CD4-positive, alpha-beta T cell treated with Interleukin-15 for 1 hour (primary cell): ENCODE data around the gene ZNF217.
"Not testable (repeated sequence)": the region's sequence is repeated elsewhere in the genome, so short reads cannot be mapped to it uniquely, and the experiment has no call there.

Experiments
- DNase-seq: peaks from one replicate; pipeline ENCODE4 v3.0.0-alpha.2; 2020

Gene ZNF217

GRCh38 chr20:53593466-53594007 is at the start of gene ZNF217:
TSS of gene ZNF217 (minus strand) at chr20:53593839. CDS start at chr20:53582826, 11,013 bp downstream.
- DNase-seq, result peak; percentile 76

GRCh38 chr20:53643031-53643832 is 49.6 kb upstream of the ZNF217 start:
- peak; percentile 74 for DNase-seq

- DNase-seq, result peak; percentile 55
Observed at GRCh38 chr20:53642196-53643030, 48.8 kb upstream of the ZNF217 start.

GRCh38 chr20:53639647-53640440 is 46.2 kb upstream of the ZNF217 start:
- DNase-seq, result no peak

GRCh38 chr20:53639128-53639527 is 45.5 kb upstream of the ZNF217 start:
- DNase-seq, result no peak

GRCh38 chr20:53637310-53637709 is 43.7 kb upstream of the ZNF217 start:
- not testable (repeated sequence) for DNase-seq

GRCh38 chr20:53636540-53637097 is 43.0 kb upstream of the ZNF217 start:
- DNase-seq, result no peak

- DNase-seq, result no peak
Observed at GRCh38 chr20:53635221-53635620, 41.6 kb upstream of the ZNF217 start.

GRCh38 chr20:53631909-53632662 is 38.4 kb upstream of the ZNF217 start:
- no peak for DNase-seq

GRCh38 chr20:53629436-53629835 is 35.8 kb upstream of the ZNF217 start:
- no peak for DNase-seq

- not testable (repeated sequence) for DNase-seq
Observed at GRCh38 chr20:53628758-53629157, 35.1 kb upstream of the ZNF217 start.

- DNase-seq, result no peak
Observed at GRCh38 chr20:53628076-53628475, 34.4 kb upstream of the ZNF217 start.

GRCh38 chr20:53627001-53627400 is 33.4 kb upstream of the ZNF217 start:
- not testable (repeated sequence) for DNase-seq

- no peak for DNase-seq
Observed at GRCh38 chr20:53626584-53626983, 32.9 kb upstream of the ZNF217 start.

- no peak for DNase-seq
Observed at GRCh38 chr20:53625311-53626129, 31.9 kb upstream of the ZNF217 start.

- not testable (repeated sequence) for DNase-seq
Observed at GRCh38 chr20:53624927-53625250, 31.2 kb upstream of the ZNF217 start.

- DNase-seq, result peak; percentile 36
Observed at GRCh38 chr20:53623454-53624211, 30.0 kb upstream of the ZNF217 start.

GRCh38 chr20:53623134-53623453 is 29.5 kb upstream of the ZNF217 start:
- no peak for DNase-seq

- DNase-seq, result no peak
Observed at GRCh38 chr20:53622247-53623133, 28.9 kb upstream of the ZNF217 start.
